H9 (cell line): ENCODE results near the gene BZW1. TPM values are rescaled to one million over a fixed set of nuclear protein-coding genes. Genes with fewer than 3 reads are reported as not detected.

Source experiments
- DNase-seq: peaks from one replicate; pipeline ENCODE4 v3.0.0-alpha.2; 2017
- H2AFZ ChIP-seq: one replicate; pipeline ENCODE4 v1.6.1; 2013; ENCODE audit warnings: mild to moderate bottlenecking, low read length, control low read depth, moderate library complexity
- H2AK5ac ChIP-seq: 2 replicates; pipeline ENCODE4 v1.6.1; 2013; ENCODE audit warnings: low read length, control low read depth, mixed read lengths; ENCODE audit not compliant: insufficient read length
- H2BK120ac ChIP-seq: one replicate; pipeline ENCODE4 v1.6.1; 2013; ENCODE audit warnings: low read depth, mild to moderate bottlenecking, low read length, control low read depth, inconsistent platforms; ENCODE audit not compliant: poor library complexity, severe bottlenecking
- H2BK12ac ChIP-seq: 2 replicates; pipeline ENCODE4 v1.6.1; 2013; ENCODE audit warnings: low read length, control low read depth, mixed read lengths, low read depth; ENCODE audit not compliant: insufficient read length
- H2BK15ac ChIP-seq: 2 replicates; pipeline ENCODE4 v1.6.1; 2013; ENCODE audit warnings: low read depth, low read length, control low read depth
- H2BK20ac ChIP-seq: one replicate; pipeline ENCODE4 v1.6.1; 2013; ENCODE audit warnings: low read depth, mild to moderate bottlenecking, low read length, control low read depth, inconsistent platforms; ENCODE audit not compliant: poor library complexity, severe bottlenecking
- H2BK5ac ChIP-seq: 2 replicates; pipeline ENCODE4 v1.6.1; 2013; ENCODE audit warnings: low read length, control low read depth, mixed read lengths; ENCODE audit not compliant: insufficient read length
- H3K14ac ChIP-seq: 2 replicates; pipeline ENCODE4 v1.6.1; 2013; ENCODE audit warnings: low read length, control low read depth; ENCODE audit not compliant: insufficient read depth
- H3K18ac ChIP-seq: 2 replicates; pipeline ENCODE4 v1.6.1; 2013; ENCODE audit warnings: low read depth, mild to moderate bottlenecking, mixed read lengths, low read length, control low read depth; ENCODE audit not compliant: insufficient read length
- H3K23ac ChIP-seq: 2 replicates; pipeline ENCODE4 v1.6.1; 2013; ENCODE audit warnings: low read length, control low read depth, mixed read lengths, low read depth; ENCODE audit not compliant: insufficient read length
- H3K23me2 ChIP-seq: 2 replicates; pipeline ENCODE4 v1.6.1; 2013; ENCODE audit warnings: low read depth, mild to moderate bottlenecking, mixed read lengths, low read length, control low read depth; ENCODE audit not compliant: insufficient read length, poor library complexity, severe bottlenecking
- H3K27ac ChIP-seq: 2 replicates; pipeline ENCODE4 v1.5.1; 2013; ENCODE audit warnings: low read length, control low read depth, mixed read lengths, low read depth; ENCODE audit not compliant: insufficient read length
- H3K27me3 ChIP-seq: 2 replicates; pipeline ENCODE4 v1.6.1; 2013; ENCODE audit warnings: low read length, control low read depth, inconsistent platforms; ENCODE audit not compliant: insufficient read depth
- H3K4ac ChIP-seq: 2 replicates; pipeline ENCODE4 v1.6.1; 2013; ENCODE audit warnings: low read depth, mild to moderate bottlenecking, control low read depth, inconsistent platforms, low read length, moderate library complexity
- H3K4me1 ChIP-seq: 2 replicates; pipeline ENCODE4 v1.6.1; 2013; ENCODE audit warnings: low read length, control low read depth, inconsistent platforms; ENCODE audit not compliant: insufficient read depth
- H3K4me2 ChIP-seq: 2 replicates; pipeline ENCODE4 v1.6.1; 2013; ENCODE audit warnings: low read length, control low read depth, mixed read lengths; ENCODE audit not compliant: insufficient read length, insufficient read depth
- H3K56ac ChIP-seq: 2 replicates; pipeline ENCODE4 v1.6.1; 2013; ENCODE audit warnings: low read depth, mild to moderate bottlenecking, mixed read lengths, low read length, control low read depth; ENCODE audit not compliant: insufficient read length
- H3K79me1 ChIP-seq: 2 replicates; pipeline ENCODE4 v1.6.1; 2013; ENCODE audit warnings: low read depth, mild to moderate bottlenecking, moderate library complexity, low read length, control low read depth, inconsistent platforms; ENCODE audit not compliant: insufficient read depth, poor library complexity, severe bottlenecking
- H3K79me2 ChIP-seq: 2 replicates; pipeline ENCODE4 v1.6.1; 2013; ENCODE audit warnings: low read length, control low read depth, inconsistent platforms; ENCODE audit not compliant: insufficient read depth
- H3K9ac ChIP-seq: 2 replicates; pipeline ENCODE4 v1.6.1; 2013; ENCODE audit warnings: low read length, control low read depth, mixed read lengths; ENCODE audit not compliant: insufficient read length; ENCODE audit errors: extremely low read depth
- H3K9me3 ChIP-seq: one replicate; pipeline ENCODE4 v1.6.1; 2013; ENCODE audit warnings: low read depth, low read length, inconsistent platforms; ENCODE audit not compliant: control insufficient read depth
- H3T11ph ChIP-seq: one replicate; pipeline ENCODE4 v1.6.1; 2013; ENCODE audit warnings: mild to moderate bottlenecking, low read length, control low read depth, inconsistent platforms
- H4K20me1 ChIP-seq: one replicate; pipeline ENCODE4 v1.6.1; 2013; ENCODE audit not compliant: control insufficient read depth, insufficient read length, insufficient read depth
- H4K5ac ChIP-seq: 2 replicates; pipeline ENCODE4 v1.6.1; 2013; ENCODE audit warnings: low read depth, mild to moderate bottlenecking, mixed read lengths, low read length, control low read depth; ENCODE audit not compliant: insufficient read length
- H4K8ac ChIP-seq: replicated peaks from 2 replicates; pipeline ENCODE4 v1.6.1; 2013; ENCODE audit warnings: low read length, control low read depth, mixed read lengths, low read depth; ENCODE audit not compliant: insufficient read length
- H4K91ac ChIP-seq: 2 replicates; pipeline ENCODE4 v1.6.1; 2013; ENCODE audit warnings: low read depth, mild to moderate bottlenecking, moderate library complexity, mixed read lengths, low read length, control low read depth; ENCODE audit not compliant: insufficient read length
- H3K27ac Mint-ChIP-seq, 3 experiments: 2 replicates in 2 of 3; 3 replicates in 1 of 3; pipeline ENCODE4 v1.8.0; 2020 to 2021; ENCODE audit warnings: mixed read lengths in 3 of 3, mild to moderate bottlenecking in 1 of 3, moderate library complexity in 1 of 3
- H3K27me3 Mint-ChIP-seq: 2 replicates; pipeline ENCODE4 v1.8.0; 2021; ENCODE audit warnings: low read depth, mild to moderate bottlenecking, moderate library complexity, mixed read lengths
- H3K36me3 Mint-ChIP-seq, 3 experiments: 2 replicates in 2 of 3; 3 replicates in 1 of 3; pipeline ENCODE4 v1.8.0; 2020 to 2021; ENCODE audit warnings: low read depth in 3 of 3, mixed read lengths in 3 of 3; ENCODE audit not compliant: insufficient read depth in 1 of 3
- H3K4me1 Mint-ChIP-seq, 2 experiments: 2 replicates each; pipeline ENCODE4 v1.8.0; 2020; ENCODE audit warnings: mixed read lengths in 2 of 2
- H3K4me3 Mint-ChIP-seq, 2 experiments: 2 replicates in 1 of 2; 3 replicates in 1 of 2; pipeline ENCODE4 v1.8.0; 2020 to 2021; ENCODE audit warnings: mild to moderate bottlenecking in 2 of 2, mixed read lengths in 2 of 2, moderate library complexity in 1 of 2
- H3K9me3 Mint-ChIP-seq, 2 experiments: 2 replicates in 1 of 2; 3 replicates in 1 of 2; pipeline ENCODE4 v1.8.0; 2020; ENCODE audit warnings: mild to moderate bottlenecking in 2 of 2, mixed read lengths in 2 of 2, moderate library complexity in 1 of 2
- CTCF ChIP-seq: fragments of 200-600 bp; sonication (generic); conservative IDR thresholded peaks from 3 replicates; pipeline ENCODE4 v1.8.0; 2021; ENCODE audit warnings: antibody characterized with exemption, mild to moderate bottlenecking
- WGBS: extraction: QIAGEN DNeasy Blood & Tissue Kit; methylation state at CpG from one replicate; pipeline ENCODE4 v1.1.7; 2013; ENCODE audit warnings: missing lambda C conversion rate, low lambda C conversion rate, mixed read lengths; ENCODE audit not compliant: insufficient read length; ENCODE audit errors: extremely low coverage; 5-methylcytosine and 5-hydroxymethylcytosine counted together
- total RNA-seq: library from RNA; stranded (reverse); gene quantifications from 2 replicates; pipeline ENCODE4 v1.2.1, GENCODE V29; 2021

The BZW1 gene
- total RNA-seq, 1 experiment from 2014 or later, result 370 TPM

- H2BK20ac ChIP-seq, result no peak overlapping the region
- H2AFZ ChIP-seq, result no peak overlapping the region
- H3K27ac ChIP-seq, result no peak overlapping the region
- no peak overlapping the region for H4K91ac ChIP-seq
- H3K18ac ChIP-seq, result no peak overlapping the region
- H3K23me2 ChIP-seq, result no peaks in the 10 kb centered on the region
- no peak overlapping the region for H2BK120ac ChIP-seq
- H3T11ph ChIP-seq, result no peak overlapping the region
- H3K27me3 ChIP-seq, result no peaks in the 10 kb centered on the region
- H3K9ac ChIP-seq, result no peak overlapping the region
- no peak overlapping the region for H2AK5ac ChIP-seq
- Mint-ChIP-seq H3K27ac (no peak overlapping the region), H3K9me3 (no peaks in the 10 kb centered on the region), H3K4me1 (peaks cover 20 to 29% of the 10 kb centered on the region in 2 experiments), H3K27me3 (peaks cover 4% of the 10 kb centered on the region; the same call in 1 of the 2 replicates), H3K36me3 (no peaks in the 10 kb centered on the region), H3K4me3 (no peak overlapping the region; a peak in 1 of 5 replicates)
- H3K79me2 ChIP-seq, result no peaks in the 10 kb centered on the region
- H3K9me3 ChIP-seq, result no peaks in the 10 kb centered on the region
- no peak overlapping the region for H4K5ac ChIP-seq
- H3K4me2 ChIP-seq, result no peak overlapping the region
- H3K79me1 ChIP-seq, result no peaks in the 10 kb centered on the region
- H3K4ac ChIP-seq, result no peak overlapping the region
- no peak for TF ChIP-seq CTCF
- H3K23ac ChIP-seq, result no peak overlapping the region
- H3K4me1 ChIP-seq, result peaks cover 3% of the 10 kb centered on the region; the same call in 1 of the 2 replicates
- DNase-seq, result no peak
- WGBS, result no CpG with 5 or more reads among the region's 6 CpGs
- H3K56ac ChIP-seq, result no peak overlapping the region
- no peak overlapping the region for H2BK12ac ChIP-seq
- no peaks in the 10 kb centered on the region for H4K20me1 ChIP-seq
- no peak overlapping the region for H4K8ac ChIP-seq
- no peak overlapping the region for H2BK15ac ChIP-seq
- no peak overlapping the region for H3K14ac ChIP-seq
- H2BK5ac ChIP-seq, result no peak overlapping the region
Measured at GRCh38 chr2:200788121-200788718, 23.5 kb upstream of the BZW1 start.
